GM12892 (cell line): ENCODE measurements around the gene HS1BP3.

Experiments used
- POLR2A ChIP-seq: IDR thresholded peaks from 2 replicates; pipeline ENCODE4 v1.6.1; 2011; ENCODE audit warnings: low read depth, low read length, control low read depth
- POLR2AphosphoS5 ChIP-seq: IDR thresholded peaks from 2 replicates; pipeline ENCODE4 v1.6.1; 2011; ENCODE audit warnings: low read depth, low read length, control low read depth
- TAF1 ChIP-seq: IDR thresholded peaks from 2 replicates; pipeline ENCODE4 v1.6.1; 2011; ENCODE audit warnings: low read depth, mild to moderate bottlenecking, control low read depth, low read length, borderline replicate concordance

GRCh38 chr2:20674309-20674965 is 23.5 kb upstream of the HS1BP3 start:
- TF ChIP-seq TAF1 (no peak), POLR2A (no peak), POLR2AphosphoS5 (no peak)
